NCI-H2227 (cell line): Measurements from ENCODE around the gene RNF223.
A peak's percentile ranks its signal among the peaks of the same experiment; 100 is the strongest.

ENCODE experiments used
- DNase-seq: peaks from one replicate; lab custom pipeline; 2025; ENCODE audit not compliant: unreplicated experiment; lab: John Stamatoyannopoulos, UW

RNF223 gene

GRCh38 chr1:1047407-1047806 lies 26.7 kb downstream of the RNF223 start:
- no peak for DNase-seq

DNA sequence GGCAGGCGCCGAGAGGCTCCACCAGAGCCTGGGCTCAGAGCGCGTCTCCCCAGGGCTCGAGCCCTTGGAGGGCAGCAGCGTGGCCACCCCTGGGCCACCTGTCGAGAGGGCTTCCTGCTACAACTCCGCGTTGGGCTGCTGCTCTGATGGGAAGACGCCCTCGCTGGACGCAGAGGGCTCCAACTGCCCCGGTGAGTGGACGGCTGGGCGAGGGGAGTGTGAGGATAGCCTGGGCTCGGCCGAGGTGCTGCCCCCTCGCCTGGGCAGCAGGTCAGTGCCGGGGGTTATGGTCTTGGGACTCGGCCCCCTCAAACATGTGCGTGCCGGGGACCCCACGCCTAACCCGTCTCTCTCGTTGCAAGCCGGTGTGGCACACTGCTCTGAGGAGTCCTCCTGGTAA lies 27.3 kb downstream of the RNF223 start:
- no peak for DNase-seq

- no peak for DNase-seq
These were observed 27.9 kb downstream of the RNF223 start for GRCh38 chr1:1046243-1046642.

GRCh38 chr1:1045129-1045528 lies 29.0 kb downstream of the RNF223 start:
- DNase-seq, result no peak

DNA sequence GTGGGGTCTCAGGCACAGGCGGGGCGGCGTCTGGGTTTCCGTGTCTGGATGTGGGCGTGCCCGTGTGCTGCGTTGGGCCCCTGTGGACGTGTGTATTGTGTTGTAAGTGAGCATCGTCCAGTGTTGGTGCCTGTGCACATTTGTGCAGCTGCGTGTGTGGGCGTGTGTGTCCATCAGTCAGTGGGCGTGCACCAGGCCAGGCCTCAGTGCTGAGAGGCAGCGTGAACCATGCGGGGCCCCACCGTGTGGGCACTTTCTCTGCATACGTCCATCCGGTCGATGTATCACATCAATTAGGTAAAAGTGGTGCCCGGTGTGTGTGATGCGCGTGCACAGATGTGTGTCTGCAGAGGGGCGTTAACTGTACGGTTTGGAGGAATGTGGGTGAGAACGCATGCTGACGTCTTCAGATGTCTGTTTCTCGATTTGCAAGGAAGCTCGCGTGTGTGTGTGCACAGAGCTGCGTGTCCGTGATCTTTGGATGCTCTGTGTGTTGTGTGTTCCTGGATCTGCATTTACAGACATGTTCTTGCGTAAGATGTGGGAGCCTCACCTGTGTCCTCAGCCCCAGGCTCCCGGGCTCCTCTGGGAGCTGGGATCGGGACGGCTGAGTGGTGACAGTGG lies 29.5 kb downstream of the RNF223 start:
- DNase-seq, result no peak

DNA sequence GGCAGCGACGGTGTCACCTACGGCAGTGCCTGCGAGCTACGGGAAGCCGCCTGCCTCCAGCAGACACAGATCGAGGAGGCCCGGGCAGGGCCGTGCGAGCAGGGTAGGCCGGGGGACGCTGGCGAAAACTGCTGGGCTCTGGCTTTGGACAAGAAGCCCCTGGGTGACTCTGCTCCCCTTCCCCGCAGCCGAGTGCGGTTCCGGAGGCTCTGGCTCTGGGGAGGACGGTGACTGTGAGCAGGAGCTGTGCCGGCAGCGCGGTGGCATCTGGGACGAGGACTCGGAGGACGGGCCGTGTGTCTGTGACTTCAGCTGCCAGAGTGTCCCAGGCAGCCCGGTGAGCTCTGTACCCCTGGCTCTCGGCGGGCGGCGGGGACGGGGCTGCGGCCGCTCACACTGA lies 30.2 kb downstream of the RNF223 start:
- no peak for DNase-seq

DNA sequence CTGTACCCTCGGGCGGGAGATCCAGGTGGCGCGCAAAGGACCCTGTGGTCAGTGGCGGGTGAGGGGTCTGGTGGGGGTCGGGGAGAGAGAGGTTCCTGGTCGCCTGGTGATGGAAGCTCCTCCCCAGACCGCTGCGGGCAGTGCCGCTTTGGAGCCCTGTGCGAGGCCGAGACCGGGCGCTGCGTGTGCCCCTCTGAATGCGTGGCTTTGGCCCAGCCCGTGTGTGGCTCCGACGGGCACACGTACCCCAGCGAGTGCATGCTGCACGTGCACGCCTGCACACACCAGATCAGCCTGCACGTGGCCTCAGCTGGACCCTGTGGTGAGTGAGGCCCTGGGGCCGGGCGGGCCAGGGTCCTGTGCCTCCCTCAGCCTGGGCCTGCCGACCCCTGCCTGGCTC lies 30.7 kb downstream of the RNF223 start:
- DNase-seq, result no peak

- DNase-seq, result no peak
These were observed 31.3 kb downstream of the RNF223 start for GRCh38 chr1:1042835-1043234.

DNA sequence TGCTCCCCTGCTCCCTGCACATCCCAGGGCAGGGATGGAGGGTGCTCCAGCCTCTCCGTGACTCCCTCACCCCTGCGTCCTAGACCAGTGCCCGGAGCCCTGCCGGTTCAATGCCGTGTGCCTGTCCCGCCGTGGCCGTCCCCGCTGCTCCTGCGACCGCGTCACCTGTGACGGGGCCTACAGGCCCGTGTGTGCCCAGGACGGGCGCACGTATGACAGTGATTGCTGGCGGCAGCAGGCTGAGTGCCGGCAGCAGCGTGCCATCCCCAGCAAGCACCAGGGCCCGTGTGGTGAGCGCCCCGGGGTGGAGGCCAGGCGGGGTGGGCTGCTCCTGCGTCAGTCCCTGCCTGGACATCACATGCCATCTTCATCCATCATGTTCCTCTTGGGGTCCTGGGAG lies 32.2 kb downstream of the RNF223 start:
- no peak for DNase-seq

GRCh38 chr1:1041092-1041523 lies 33.0 kb downstream of the RNF223 start:
- no peak for DNase-seq

DNA sequence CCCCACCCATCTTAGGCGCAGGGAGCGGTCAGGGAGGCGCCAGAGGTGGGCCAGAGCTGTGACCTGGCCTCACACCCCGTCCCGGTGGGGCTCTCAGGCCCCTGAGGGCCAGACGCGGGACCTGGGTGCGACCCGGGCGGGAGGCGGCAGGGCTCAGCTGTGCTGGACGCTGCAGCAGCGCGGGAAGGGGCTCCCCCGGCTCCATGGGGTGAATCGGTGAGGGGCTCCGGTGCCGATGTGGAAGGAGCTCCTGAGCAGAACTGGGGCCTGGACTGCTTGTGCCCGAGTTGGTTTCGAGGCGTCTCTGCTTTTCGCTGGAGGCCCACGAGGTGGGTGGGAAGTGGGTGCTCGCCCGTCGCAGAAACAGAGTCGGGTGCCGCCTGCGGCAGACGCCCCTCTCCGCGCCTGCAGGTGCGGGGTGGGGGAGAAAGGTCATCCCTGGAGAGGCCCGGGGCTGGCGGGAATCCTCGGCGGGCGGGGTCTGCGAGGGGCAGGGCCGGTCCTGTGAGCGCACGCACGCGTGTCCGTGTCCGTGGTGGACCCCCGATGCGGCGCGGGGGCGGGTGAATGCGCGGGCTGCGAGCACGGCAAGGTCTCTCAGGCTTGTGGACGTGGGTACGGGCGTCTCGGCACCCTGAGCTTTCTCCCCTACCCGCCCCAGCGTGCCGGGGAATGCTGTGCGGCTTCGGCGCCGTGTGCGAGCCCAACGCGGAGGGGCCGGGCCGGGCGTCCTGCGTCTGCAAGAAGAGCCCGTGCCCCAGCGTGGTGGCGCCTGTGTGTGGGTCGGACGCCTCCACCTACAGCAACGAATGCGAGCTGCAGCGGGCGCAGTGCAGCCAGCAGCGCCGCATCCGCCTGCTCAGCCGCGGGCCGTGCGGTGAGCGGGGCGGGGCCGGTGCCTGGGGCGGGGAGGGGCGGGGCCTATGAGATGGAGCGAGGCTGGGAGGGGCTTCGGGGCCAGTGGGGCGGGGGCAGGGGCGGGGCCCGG lies 33.8 kb downstream of the RNF223 start:
- DNase-seq, result no peak

- DNase-seq, result no peak
These were observed 34.8 kb downstream of the RNF223 start for GRCh38 chr1:1039145-1039910.

- DNase-seq, result no peak
These were observed 35.4 kb downstream of the RNF223 start for GRCh38 chr1:1038694-1039093.

DNA sequence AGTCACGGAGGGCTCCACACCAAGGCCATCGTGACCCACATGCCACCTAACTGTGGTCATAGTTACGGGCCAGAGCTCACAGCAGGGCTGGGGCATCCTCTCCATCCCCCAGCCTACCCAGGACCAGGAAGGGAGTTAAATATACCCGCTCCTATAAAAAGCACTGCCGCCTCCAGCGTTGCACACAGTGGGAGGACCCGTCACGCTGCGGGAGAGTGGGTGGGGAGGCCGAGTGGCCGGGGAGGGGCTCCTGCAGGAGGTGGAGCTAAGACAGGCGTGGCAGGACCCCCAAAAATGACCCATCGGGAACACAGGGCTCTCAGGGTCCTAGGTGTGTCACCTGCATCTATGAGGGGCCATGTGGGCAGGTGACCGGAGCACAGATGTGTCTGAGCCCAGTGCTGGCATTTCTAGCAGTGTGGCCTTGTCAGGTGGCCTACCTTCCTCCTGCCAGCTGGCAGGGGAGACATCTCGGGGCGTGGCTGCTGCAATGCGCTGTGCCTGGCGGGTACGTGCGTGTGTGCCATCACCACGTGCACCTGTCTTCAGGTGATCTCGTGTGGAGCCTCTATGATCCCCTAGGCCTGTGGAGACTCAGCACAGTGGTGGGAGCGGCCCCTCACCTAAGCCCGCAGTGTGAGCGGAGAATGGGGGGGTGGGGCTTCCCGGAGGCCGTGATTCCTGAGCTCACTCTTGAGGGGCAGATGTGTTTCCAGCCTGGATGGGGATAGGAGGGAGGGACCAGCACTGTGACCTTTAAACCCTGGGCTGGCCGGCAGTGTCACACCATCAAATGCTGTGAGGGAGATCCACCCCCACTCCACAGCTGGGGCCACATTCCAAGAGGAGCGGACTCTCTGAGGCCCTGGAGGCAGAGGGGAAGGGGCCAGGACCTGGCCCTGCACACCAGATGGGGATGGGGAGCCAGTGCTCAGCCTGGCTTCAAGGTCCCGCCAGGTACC lies 36.5 kb downstream of the RNF223 start:
- DNase-seq, result no peak

DNA sequence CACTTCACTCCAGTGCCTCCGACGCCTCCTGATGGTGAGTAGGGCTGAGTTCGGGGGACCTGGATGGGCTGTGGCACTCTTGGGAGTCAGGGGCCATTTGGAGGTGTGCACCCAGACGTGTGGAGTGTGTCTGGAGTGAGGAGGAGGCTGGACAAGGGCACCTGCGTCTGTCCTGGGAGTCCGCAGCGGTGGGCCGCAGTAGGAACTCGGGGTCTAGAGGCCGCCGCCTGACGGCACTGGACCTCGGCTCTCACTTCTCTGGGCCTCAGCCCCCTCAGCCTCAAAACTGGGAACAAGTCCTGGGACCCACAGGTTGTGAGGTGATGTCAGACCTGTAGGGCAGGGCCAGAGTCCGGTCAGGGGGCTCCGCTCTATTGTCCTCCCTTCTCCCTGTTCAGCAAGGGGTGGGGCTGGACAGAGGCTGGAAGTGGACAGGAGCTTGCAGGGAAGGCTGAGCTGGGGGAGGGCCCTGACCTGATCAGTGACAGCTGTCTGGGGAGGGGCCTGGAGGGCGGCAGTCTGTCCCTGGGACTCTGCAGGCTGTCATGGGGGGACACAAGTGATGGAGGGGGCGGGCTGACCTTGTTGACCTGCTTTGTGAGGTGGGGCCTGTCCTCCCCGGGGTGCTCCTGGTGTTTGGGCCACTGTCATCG lies 38.7 kb downstream of the RNF223 start:
- no peak for DNase-seq

- no peak for DNase-seq
These were observed 39.7 kb downstream of the RNF223 start for GRCh38 chr1:1034439-1034781.

- peak; percentile 57 for DNase-seq
These were observed 40.2 kb downstream of the RNF223 start for GRCh38 chr1:1033731-1034438.

- DNase-seq, result peak; percentile 99
These were observed 41.0 kb downstream of the RNF223 start for GRCh38 chr1:1033009-1033587.

DNA sequence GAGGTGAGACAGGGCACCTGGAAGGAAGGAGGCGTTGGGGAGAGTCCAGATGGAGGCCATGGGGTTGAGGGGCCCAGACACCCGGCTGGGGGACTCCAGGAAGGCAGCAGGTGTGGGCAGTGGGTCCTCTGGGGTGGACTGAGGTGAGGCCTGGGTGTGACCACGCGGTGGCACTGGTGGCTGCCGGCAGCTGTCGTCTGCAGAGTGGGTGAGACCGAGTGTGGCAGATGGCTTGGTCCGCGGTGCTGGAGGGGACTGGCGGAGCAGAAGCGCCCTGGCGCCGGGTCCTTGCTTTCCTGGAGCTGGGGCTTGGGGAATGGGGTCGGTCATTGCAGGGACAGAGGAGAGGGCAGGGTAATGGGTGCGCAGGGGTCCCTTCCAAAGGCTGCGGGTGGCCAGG lies 41.7 kb downstream of the RNF223 start:
- peak; percentile 52 for DNase-seq
